Fibroblast of the aortic adventitia (primary cell): ENCODE results near the gene GPR89B. TPM values are rescaled to one million over a fixed set of nuclear protein-coding genes. Genes with fewer than 3 reads are reported as not detected.
A peak's percentile ranks its signal among the peaks of the same experiment; 100 is the strongest.
"Not testable (repeated sequence)": the region's sequence is repeated elsewhere in the genome, so short reads cannot be mapped to it uniquely, and the experiment has no call there.

Experiments
- DNase-seq: peaks from one replicate; pipeline ENCODE4 v3.0.0-alpha.2; 2010; ENCODE audit warnings: low read depth
- H3K4me3 ChIP-seq: 2 replicates; pipeline ENCODE4 v1.5.1; 2011; ENCODE audit warnings: low read depth, mild to moderate bottlenecking, control low read depth, low read length, moderate library complexity
- small RNA-seq: library from RNA; depleted of rRNA; stranded (forward); fragments of <200 nt; gene quantifications from one replicate; pipeline ENCODE3, GENCODE V24; 2012
- total RNA-seq: library from RNA; depleted of rRNA; stranded (reverse); fragments of >200 nt; gene quantifications from 2 replicates; pipeline ENCODE4 v1.2.3, GENCODE V29; 2012; ENCODE audit warnings: low replicate concordance

Gene GPR89B
- total RNA-seq, 1 donor = 14.5 TPM

- DNase-seq = not testable (repeated sequence)
- H3K4me3 ChIP-seq = peak overlapping the region; percentile 60
These were observed 109.7 kb downstream of the GPR89B start for GRCh38 chr1:148037850-148038461.

- peak overlapping the region; percentile 60 for H3K4me3 ChIP-seq
- DNase-seq = peak; percentile 86
These were observed 110.5 kb downstream of the GPR89B start for GRCh38 chr1:148038462-148039333.

Small RNA genes within 50 kb of the gene (small RNA-seq; reads per million reads assigned to genes)
- gene RNU1-129P (not detected), gene RNVU1-7 (248 reads per million, percentile 98 among the genes with 10 or more reads in this experiment)

Other genes with a start within 250 kb of the GPR89B start
- 0.74 TPM in 1 of 2 replicates, not detected in the other for gene GJA5, start 167.8 kb upstream of the GPR89B start, total RNA-seq
- gene GJA8, start 25.6 kb upstream of the GPR89B start, total RNA-seq = not detected in 2 replicates
- 4.2 and 7.7 TPM in 2 replicates for gene NBPF11, start 223.9 kb downstream of the GPR89B start, total RNA-seq